PC-3 (cell line): ENCODE results near the gene PARM1.

Source experiments
- CTCF ChIP-seq: fragments of 300-600 bp; sonication (generic); conservative IDR thresholded peaks from 2 replicates; pipeline ENCODE4 v1.5.1; 2017; ENCODE audit warnings: antibody characterized with exemption, low read depth, mild to moderate bottlenecking, low read length
- EZH2 ChIP-seq: fragments of 300-600 bp; sonication (generic); IDR thresholded peaks from one replicate; pipeline ENCODE4 v1.6.1; 2017; ENCODE audit warnings: antibody characterized with exemption, mild to moderate bottlenecking, low read length; ENCODE audit not compliant: unreplicated experiment

- no peak for TF ChIP-seq EZH2
- TF ChIP-seq CTCF, result no peak
Measured at GRCh38 chr4:74948236-74948635, 15.3 kb downstream of the PARM1 start.
